HG02870 (cell line): ENCODE measurements around the gene FURIN.
A peak's percentile ranks its signal among the peaks of the same experiment; 100 is the strongest.
"Not testable (repeated sequence)": the region's sequence is repeated elsewhere in the genome, so short reads cannot be mapped to it uniquely, and the experiment has no call there.

Experiments
- ATAC-seq: cut with Tn5 transposase; IDR thresholded peaks from one replicate; pipeline ENCODE4 v1.9.1; 2021; ENCODE audit warnings: mild to moderate bottlenecking, moderate library complexity; ENCODE audit not compliant: unreplicated experiment

FURIN gene

DNA sequence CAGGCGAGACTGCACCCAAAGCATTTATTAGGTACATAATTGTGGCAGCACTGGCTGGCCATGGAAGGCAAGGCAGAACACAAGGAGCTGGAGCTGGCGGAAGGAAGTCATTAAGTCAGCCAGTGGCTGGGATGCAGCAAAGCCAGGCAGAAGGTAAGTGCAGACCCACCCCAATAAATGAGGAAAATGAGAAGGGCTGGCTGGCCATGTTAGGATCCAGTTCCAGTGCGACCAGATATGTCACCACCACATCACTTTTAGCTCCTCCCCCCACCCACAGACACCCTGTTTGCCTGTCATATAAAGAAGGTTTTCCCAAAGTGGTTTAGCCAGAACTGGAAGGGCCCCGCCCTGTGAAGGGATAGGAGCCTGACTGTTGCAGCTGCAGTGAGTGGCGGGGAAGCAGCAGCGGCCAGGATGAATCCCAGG, at the start of gene FURIN:
TSS of gene FURIN (plus strand) at position 328 of the 429 bp plus-strand sequence. CDS start 7,153 bp downstream, outside the sequence.
- ATAC-seq, result no peak

DNA sequence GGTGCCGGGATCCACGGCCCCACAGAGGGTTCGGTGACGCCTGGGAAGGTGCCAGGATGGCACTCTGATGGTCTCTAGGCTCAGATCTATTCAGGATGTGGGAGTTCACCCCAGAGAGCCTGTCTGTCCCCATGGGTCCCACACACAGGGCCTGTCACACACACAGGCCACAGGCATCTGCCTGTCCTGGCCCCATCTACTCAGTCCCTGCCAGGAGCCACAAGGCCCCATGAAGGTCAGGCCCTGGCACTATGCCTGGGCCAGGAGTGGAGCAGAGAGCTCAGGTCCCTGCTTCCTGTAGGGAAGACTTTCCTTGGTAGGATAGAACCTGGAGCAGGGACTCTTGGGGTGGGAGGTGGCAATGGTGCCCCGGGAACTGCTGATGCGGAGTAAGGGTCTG, 49.0 kb upstream of the FURIN start:
- no peak for ATAC-seq

DNA sequence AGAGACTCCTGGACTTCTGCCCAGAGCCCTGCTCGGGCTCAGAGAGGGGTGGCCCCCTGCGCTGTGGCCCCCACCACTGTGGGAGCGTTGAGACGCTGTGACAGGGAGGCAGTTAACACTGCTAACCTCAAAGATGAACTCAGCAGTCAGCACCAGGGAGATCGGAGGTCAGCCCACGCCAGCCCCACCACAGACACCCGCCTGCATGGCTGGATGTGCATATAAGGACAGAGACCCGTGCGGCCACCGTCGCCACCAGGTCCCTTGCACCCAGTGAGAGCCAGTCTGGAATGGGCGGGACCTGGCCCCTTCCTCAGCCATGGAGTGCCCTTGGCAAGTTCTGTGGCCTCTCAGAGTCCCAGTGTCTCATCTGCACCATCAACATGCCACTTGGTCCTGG, 48.5 kb upstream of the FURIN start:
- no peak for ATAC-seq

DNA sequence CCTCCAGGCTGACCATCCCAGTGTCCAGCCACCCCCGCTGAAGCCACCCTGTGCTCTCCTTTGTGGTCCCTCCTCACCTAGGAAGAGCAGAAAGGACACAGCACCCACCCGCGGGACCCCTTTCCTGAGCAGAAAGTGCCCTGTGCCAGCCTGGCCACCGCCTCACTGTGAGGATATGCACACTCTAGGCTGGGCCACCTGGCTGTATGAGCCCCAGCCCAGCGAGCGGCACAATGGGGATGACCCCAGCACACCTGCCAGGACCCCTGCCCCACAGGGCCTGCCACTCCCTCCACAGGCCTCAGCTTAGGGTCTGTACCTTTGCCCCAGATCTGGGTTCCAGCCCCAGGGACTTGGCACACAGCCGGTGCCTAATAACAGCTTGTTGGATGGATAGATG, 47.9 kb upstream of the FURIN start:
- ATAC-seq, result no peak

DNA sequence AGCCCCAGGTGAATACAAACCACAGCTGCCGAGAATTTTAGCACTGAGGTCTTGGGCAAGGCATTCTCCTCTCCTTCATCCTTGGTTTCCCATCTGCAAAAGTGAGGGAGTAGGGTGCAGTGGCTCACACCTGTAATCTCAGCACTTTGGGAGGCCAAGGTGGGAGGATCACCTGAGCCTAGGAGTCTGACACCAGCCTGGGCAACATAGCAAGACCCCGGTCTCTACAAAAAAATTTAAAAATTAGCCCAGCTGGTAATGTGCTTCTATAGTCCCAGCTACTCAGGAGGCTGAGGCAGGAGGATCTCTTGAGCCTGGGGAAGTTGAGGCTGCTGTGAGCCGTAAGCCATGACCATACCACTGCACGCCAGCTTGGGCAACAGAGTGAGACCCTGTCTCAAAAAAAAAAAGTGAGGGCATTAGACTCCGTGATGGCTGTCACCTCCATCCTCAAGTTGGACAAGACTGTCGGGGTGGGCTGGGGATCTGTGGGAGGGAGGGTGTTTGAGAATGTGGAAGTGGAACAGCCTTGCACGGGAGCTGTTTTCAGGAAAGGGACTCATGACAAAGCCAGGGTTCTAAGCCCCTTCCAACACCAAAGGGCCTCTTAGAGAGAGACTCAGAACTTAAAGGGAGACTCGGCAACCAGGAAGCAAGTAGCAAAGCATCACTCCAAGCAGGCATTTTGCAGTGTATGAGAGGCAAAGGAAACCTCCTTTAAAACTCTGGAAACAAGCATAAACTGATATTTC, 46.0 kb upstream of the FURIN start:
- ATAC-seq, result no peak

DNA sequence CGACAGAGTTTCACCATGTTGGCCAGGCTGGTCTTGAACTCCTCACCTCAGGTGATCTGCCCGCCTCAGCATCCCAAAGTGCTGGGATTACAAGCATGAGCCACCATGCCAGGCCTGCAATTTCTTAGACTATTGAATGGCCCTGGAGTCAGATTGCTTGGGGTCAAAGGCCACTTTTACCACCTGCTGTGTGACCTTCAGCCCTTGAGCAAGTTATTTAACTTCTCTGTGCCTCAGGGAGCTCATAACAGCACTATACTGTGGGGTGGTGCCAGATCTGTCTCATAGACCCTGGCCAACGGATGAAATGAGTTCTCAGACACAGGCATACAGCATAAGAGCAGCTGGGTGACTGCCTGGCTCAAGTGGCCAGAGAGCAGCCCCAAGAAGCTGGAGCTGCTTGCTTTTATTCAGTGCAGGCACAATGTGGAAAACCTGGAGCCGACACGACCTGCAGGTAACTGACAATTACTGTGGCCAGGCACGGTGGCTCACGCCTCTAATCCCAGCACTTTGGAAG, 44.9 kb upstream of the FURIN start:
- no peak for ATAC-seq

DNA sequence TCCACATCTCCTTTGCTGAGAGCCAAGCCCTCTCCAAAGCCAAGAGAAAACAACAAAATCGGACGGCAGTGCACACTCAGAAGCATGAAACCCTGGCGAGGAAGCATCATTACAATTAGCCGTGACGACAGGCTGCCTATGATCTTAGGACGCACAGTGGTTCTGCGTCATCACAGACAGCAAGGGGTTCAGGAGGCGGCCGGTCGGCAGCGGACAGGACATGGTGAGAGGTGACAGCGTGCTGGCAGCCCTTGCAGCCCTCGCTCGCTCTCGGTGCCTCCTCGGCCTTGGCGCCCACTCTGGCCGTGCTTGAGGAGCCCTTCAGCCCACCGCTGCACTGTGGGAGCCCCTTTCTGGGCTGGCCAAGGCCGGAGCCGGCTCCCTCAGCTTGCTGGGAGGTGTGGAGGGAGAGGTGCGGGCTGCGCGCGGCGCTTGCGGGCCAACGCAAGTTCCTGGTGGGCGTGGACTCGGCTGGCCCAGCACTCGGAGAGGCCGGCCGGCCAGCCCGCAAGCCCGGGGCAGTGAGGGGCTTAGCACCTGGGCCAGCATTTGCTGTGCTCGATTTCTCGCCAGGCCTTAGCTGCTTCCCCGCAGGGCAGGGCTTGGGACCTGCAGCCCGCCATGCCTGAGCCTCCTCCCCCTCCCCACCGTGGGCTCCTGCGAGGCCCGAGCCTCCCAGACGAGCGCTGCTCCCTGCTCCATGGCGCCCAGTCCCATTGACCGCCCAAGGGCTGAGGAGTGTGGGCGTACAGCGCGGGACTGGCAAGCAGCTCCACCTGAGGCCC, 43.1 kb upstream of the FURIN start:
- ATAC-seq, result not testable (repeated sequence)

DNA sequence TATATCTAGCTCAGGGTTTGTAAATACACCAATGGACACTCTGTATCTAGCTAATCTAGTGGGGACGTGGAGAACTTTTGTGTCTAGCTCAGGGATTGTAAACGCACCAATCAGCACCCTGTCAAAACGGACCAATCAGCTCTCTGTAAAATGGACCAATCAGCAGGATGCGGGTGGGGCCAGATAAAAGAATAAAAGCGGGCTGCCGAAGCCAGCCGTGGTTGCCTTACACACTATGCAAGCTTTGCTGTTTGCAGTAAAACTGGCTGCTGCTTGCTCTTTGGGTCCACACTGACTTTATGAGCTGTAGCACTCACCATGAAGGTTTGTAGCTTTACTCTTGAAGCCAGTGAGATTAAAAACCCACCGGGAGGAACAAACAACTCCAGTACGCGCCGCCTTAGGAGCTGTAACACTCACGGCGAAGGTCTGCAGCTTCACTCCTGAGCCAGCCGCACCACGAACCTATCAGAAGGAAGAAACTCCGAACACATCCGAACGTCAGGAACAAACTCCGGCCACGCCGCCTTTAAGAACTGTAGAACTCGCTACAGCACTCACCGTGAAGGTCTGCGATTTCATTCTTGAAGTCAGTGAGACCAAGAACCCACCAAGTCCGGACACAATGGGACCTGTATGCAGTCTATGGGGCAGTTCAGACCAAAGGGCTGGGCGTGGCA, 42.0 kb upstream of the FURIN start:
- ATAC-seq, result not testable (repeated sequence)

DNA sequence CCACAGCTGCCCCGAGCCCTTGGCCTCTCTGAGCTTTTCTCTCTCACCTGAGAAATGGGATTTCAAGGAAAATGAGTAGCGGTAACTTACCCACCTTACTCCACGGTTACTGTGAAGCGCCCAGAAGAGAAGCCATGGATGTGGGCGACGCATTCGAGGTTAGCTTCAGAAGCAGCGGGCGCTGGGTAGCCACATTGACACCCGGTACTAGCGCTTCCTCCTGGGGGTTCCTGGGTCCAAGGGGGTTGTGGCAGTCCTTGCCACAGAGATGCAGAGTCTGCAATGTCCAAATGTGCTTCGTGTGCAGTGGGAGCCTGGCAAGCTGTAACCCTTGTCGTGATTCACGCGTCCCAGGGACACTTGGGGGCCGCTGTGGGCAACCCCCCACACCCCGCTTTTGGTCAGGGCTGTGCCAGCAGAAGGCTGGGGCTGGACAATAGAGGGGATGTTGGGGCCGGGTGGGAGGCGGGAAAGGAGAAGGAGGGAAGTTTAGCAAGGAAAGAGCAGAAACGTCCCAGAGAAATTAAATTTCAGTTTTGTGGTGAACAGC, 41.4 kb upstream of the FURIN start:
- ATAC-seq, result no peak

DNA sequence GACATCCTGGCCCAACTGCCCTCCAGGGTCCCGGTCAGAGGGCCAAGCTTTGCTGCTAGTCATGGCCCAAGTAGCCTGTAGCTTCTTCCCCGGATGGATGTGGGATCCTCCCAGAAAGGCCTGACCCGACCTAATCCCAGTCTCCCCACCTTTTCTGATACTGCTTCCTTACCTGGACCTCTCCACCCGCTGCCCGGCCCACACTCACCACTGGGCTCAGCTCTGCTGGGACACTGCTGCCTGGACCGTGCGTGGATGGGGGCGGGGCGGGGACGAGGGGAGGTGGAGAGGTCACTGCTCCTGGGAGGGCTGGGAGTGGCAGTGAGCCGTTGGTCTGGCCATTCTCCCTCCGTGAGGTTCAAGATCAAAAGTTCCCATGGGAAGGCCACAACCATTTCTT, 40.3 kb upstream of the FURIN start:
- no peak for ATAC-seq

DNA sequence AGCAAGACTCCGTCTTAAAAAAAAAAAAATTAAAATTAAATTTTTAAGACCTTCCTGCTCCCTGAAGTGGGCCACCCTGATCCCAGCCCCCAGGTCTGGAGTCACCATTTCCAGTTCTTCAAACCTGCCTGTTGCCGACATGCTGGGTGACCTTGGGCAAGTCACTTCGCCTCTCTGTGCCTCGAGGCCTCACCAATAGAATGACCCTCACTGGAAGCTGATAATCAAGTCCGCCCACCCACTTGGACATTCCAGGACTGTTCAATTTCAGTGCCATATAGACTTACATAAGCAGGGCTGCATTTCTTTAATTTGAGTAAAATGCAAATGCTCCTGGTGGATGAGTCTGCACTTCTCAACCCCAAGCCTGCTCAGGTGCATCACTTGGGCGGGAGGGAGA, 39.3 kb upstream of the FURIN start:
- ATAC-seq, result no peak

DNA sequence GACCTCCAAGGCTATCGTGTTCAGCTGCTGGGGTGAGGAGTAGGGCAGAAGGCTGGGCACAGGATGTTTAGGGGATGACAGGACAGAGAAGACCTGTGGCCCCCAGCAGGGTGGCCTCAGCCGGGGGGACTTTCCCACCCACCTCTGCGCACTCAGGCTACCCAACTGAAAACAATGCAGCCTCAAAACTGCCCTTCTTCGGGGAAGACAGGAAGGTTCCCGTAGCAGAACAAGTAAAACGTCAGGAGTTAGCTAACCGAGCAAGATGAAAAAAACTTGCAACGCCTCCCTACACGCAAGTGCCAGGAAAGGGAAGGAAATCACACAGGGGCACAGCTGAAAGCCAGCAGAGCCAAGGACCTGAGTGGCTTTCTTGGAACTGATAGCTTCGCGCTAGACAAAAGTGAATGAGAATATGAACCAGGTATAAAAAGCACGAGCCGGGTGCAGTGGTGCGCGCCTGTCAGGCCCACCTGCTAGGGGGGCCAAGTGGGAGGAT, 38.4 kb upstream of the FURIN start:
- no peak for ATAC-seq

DNA sequence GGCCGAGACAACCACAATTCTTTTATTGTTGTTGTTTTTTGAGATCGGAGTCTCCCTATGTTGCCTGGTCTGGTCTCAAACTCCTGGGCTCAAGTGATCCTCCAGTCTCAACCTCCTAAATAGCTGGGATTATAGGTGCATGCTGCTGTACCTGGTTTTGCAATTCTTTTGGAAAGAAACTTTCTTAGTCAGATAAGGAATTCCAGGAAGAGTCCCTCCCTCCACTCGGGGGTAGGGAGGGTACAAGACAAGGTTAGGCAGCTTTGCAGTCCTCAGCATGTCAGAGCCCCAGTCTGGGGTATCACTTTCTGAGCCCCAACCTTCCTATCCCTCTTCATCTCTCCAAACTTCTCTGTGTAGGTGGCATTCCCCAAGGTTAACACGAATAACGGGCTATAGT, 33.8 kb upstream of the FURIN start:
- ATAC-seq, result no peak

DNA sequence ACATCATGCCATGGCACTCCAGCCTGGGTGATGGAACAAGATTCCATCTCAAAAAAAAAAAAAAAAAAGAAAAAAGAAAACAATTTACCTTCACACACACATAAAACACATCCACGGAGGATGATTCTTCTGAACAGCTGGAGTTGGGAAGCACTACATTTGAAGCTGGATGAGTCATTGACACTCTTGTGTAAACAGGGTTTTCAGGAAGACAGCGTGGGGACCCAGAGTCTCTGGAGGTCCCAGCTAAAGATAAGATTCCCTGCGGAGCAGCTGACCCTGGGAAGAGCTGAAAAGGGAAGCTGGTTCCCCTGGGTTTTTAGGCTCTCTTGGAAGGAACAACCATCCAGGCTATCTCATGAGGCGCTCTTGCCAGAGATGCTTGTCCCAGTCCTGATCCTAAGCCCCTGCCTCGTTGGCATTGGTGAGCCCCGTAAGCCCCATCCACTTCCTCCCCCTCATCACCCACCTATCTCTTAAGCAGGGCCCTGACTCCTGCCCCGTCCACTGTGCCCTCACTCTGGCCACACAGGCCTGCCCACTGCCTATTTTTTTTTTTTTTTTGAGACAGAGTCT, 32.0 kb upstream of the FURIN start:
- no peak for ATAC-seq

DNA sequence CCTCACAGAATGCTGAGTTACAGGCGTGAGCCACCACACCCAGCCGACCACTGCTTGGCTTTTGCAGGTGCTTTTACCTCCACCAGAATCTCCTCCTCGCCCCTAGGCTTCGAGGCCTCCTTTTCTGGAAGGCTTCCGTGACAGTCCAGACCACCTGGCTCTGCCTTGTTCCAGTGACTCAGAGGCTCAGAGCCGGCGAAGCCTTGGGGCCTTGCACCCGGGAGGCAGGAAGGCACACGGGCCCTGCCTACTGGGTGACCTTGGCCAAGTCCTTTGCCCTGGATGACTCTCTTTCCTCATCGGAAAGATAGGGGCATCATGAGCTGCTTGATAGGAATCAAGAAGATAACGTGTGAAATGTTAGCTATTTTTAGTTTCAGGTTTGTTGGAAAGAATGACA, 31.3 kb upstream of the FURIN start:
- no peak for ATAC-seq

DNA sequence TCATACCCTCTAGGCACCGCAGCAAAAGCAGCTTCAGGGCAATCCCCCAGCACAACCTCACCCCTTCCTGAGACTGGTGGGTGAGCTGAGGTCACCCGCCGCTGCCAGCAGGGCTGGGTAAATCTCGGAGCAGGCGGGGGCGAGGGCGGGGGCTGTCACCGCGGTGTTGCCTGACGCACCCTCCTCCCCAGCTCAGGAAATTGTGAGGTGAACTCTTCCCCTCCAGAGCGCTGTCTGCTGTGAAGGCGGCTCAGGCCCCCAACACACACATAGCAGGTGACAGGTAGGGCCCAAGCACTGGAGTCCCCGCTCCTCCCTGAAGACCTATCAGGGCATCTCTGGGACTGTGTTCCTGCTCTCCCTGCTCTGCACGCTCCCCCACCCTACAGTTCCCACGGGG, 30.2 kb upstream of the FURIN start:
- no peak for ATAC-seq

DNA sequence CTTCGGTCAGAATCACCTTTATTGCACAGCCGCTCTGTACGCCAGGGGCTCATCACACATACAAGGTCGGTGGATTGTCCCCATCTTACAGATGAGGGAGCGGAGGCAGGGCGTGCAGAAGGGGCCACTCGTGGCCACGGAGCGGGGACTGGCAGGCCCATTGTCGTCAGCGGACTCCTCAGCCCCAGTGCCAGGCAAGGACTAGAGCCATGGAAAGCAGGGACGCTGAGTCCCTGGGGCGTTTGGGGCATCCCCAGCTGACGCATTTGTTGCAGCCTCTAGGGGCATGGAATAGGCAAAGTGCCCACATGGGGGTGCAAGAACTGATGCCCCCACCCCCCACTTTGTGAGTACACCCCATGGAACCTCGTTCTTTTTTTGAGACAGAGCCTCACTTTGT, 29.8 kb upstream of the FURIN start:
- no peak for ATAC-seq

DNA sequence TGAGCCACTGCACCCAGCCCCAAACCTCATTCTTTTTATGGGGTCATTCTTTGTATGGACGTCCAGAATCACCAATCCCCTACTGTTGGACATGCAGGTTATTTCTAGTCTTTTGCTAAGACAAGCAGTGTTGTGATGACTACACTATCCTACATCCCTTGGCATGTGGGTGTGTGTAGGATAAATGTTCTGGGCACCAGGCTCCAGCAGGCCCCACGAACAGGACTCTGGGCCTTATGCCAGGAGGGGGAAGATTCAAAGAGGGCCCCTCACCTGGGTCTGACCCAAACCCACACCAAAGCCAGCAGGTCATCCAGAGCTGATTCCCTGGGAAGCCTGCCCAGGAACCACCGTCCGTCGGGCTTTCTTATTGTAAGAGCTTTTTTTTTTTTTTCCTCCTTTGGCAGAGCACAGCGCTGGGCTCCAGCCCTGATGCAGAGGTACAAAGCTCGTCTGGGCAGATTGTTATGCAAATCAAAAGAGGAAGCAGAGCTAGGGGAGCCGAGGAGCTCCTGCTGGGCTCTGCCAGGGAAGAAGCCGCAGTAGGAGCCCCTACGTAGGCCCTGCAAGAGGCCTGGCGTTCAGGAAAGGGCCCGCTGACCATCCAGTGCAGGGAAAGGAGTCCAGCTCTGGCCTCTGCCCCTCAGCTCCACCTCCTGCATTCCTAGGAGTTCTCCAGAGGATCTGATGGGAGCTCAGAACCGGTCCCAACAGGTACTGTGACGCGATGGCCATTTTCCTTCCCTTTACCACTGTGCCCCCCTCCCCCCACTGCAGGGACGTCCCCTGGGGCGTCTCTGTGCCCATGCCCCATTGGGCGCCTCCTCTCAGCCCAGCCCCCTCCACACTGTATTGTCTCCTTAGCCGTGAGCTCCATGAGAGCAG, 29.0 kb upstream of the FURIN start:
- ATAC-seq, result peak; percentile 71

DNA sequence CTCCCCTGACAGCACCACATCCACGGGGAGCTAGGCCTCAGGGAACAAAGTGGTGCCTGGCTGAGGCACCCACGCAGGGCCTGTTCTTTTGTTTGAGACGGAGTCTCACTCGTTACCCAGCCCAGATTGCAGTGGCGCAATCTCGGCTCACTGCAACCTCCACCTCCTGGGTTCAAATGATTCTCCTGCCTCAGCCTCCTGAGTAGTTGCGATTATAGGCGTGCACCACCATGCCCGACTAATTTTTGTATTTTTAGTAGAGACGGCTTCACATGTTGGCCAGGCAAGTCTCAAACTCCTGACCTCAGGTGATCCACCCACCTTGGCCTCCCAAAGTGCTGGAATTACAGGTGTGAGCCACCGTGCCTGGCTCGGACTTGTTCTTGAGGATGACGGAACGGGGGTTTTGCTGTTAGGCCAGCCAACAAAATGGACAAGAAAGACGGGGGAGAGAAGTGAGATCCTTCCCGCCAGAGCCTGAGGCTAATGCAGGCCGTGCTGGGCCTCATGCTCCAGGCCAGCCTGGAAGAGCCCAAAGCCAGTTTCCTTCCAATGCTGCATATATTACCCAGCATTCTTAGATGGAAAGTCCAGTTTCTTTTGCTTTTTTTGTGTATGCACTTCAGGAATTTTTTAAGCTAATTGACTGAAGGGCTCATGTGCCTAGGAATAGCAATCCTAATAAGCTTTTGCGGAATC, 28.1 kb upstream of the FURIN start:
- ATAC-seq, result no peak
